H1 (cell line): ENCODE results near the gene TRIM15. TPM values are rescaled to one million over a fixed set of nuclear protein-coding genes. Genes with fewer than 3 reads are reported as not detected.

Source experiments
- CTCF ChIA-PET: fragments of 300-600 bp; sonication (Branson Sonifier 250); formaldehyde crosslinking; loops from one replicate; lab custom pipeline; 2021; ENCODE audit not compliant: partially characterized antibody; lab: Charles Lee
- POLR2A ChIA-PET: fragments of 300-600 bp; sonication (Branson Sonifier 250); formaldehyde crosslinking; loops from one replicate; lab custom pipeline; 2021; ENCODE audit warnings: inconsistent platforms; ENCODE audit not compliant: partially characterized antibody; lab: Charles Lee
- DNase-seq, 2 experiments: peaks; one replicate each; pipeline versions ENCODE4 v3.0.0 to v3.0.0-alpha.2; 2010 to 2022; ENCODE audit warnings: low spot score in 2 of 2, low read depth in 1 of 2, mixed read lengths in 1 of 2
- FAIRE-seq: peaks from 2 replicates; lab custom pipeline; 2011; peaks lifted over from hg19 to GRCh38; lab: Jason Lieb, UNC
- H2AFZ ChIP-seq: 2 replicates; pipeline ENCODE4 v1.8.1; 2012; ENCODE audit warnings: low read length, inconsistent platforms
- H2AK5ac ChIP-seq: 2 replicates; pipeline ENCODE4 v1.6.1; 2013; ENCODE audit warnings: low read depth, low read length
- H2BK120ac ChIP-seq: replicated peaks from 2 replicates; pipeline ENCODE3; 2013; ENCODE audit warnings: low read depth, low read length, inconsistent platforms
- H2BK12ac ChIP-seq: 2 replicates; pipeline ENCODE4 v1.6.1; 2013; ENCODE audit warnings: low read depth, low read length
- H2BK15ac ChIP-seq: 2 replicates; pipeline ENCODE4 v1.6.1; 2013; ENCODE audit warnings: low read length
- H2BK20ac ChIP-seq: 2 replicates; pipeline ENCODE4 v1.6.1; 2013; ENCODE audit warnings: low read length
- H2BK5ac ChIP-seq: 2 replicates; pipeline ENCODE4 v1.6.1; 2013; ENCODE audit warnings: low read depth, low read length
- H3K14ac ChIP-seq: 2 replicates; pipeline ENCODE4 v1.6.1; 2013; ENCODE audit warnings: inconsistent platforms; ENCODE audit not compliant: insufficient read length
- H3K18ac ChIP-seq: 2 replicates; pipeline ENCODE4 v1.6.1; 2013; ENCODE audit warnings: low read length; ENCODE audit errors: extremely low read depth
- H3K23ac ChIP-seq: 2 replicates; pipeline ENCODE4 v1.6.1; 2013; ENCODE audit warnings: inconsistent platforms; ENCODE audit not compliant: insufficient read length
- H3K23me2 ChIP-seq: 2 replicates; pipeline ENCODE4 v1.6.1; 2013; ENCODE audit warnings: low read depth, low read length
- H3K27ac ChIP-seq: 2 replicates; pipeline ENCODE4 v1.6.1; 2011; ENCODE audit warnings: low read depth, low read length, inconsistent platforms
- H3K27me3 ChIP-seq, 4 experiments: replicated peaks in 1 of 4; 1 replicate in 1 of 4; 2 replicates in 3 of 4; pipeline versions ENCODE4 v1.6.1 to v1.8.1; 2011 to 2013; ENCODE audit warnings: low read length in 3 of 4, mild to moderate bottlenecking in 3 of 4, inconsistent platforms in 2 of 4, mixed read lengths in 2 of 4, moderate library complexity in 1 of 4; ENCODE audit not compliant: control insufficient read depth in 3 of 4, insufficient read depth in 3 of 4; ENCODE audit errors: extremely low read depth in 1 of 4
- H3K36me3 ChIP-seq, 4 experiments: 2 replicates each; pipeline versions ENCODE4 v1.6.1 to v1.8.1; 2011 to 2013; ENCODE audit warnings: mild to moderate bottlenecking in 4 of 4, low read length in 3 of 4, moderate library complexity in 2 of 4, control low read depth in 1 of 4, inconsistent platforms in 1 of 4; ENCODE audit not compliant: insufficient read depth in 4 of 4, control insufficient read depth in 2 of 4
- H3K4ac ChIP-seq: replicated peaks from 2 replicates; pipeline ENCODE3; 2013; ENCODE audit warnings: low read length, low read depth, mixed read lengths, inconsistent platforms; ENCODE audit not compliant: insufficient read length
- H3K4me1 ChIP-seq, 4 experiments: replicated peaks in 1 of 4; 1 replicate in 1 of 4; 2 replicates in 3 of 4; pipeline versions ENCODE4 v1.6.1 to v1.8.1; 2011 to 2013; ENCODE audit warnings: low read length in 3 of 4, inconsistent platforms in 2 of 4, mixed read lengths in 1 of 4; ENCODE audit not compliant: insufficient read depth in 4 of 4, control insufficient read depth in 3 of 4
- H3K4me2 ChIP-seq, 2 experiments: 2 replicates each; pipeline versions ENCODE4 v1.6.1 to v1.8.1; 2011 to 2013; ENCODE audit warnings: low read depth in 2 of 2, low read length in 2 of 2, control low read depth in 1 of 2, inconsistent platforms in 1 of 2, mild to moderate bottlenecking in 1 of 2; ENCODE audit not compliant: insufficient read depth in 1 of 2
- H3K4me3 ChIP-seq, 4 experiments: fragments of 200-600, 300-600 bp in 1 of 4; sonication (generic), shearing (Covaris generic), sonication (Bioruptor Twin) in 1 of 4; 2 replicates each; pipeline versions ENCODE4 v1.5.1 to v1.8.1; 2011 to 2016; ENCODE audit warnings: low read length in 4 of 4, low read depth in 3 of 4, control low read depth in 2 of 4, inconsistent platforms in 2 of 4, mild to moderate bottlenecking in 2 of 4, mixed read lengths in 1 of 4, moderate library complexity in 1 of 4; ENCODE audit not compliant: insufficient read depth in 2 of 4; ENCODE audit errors: extremely low read depth in 1 of 4
- H3K56ac ChIP-seq: replicated peaks from 2 replicates; pipeline ENCODE3; 2013; ENCODE audit warnings: low read depth, mild to moderate bottlenecking, mixed read lengths, low read length, inconsistent platforms; ENCODE audit not compliant: insufficient read length
- H3K79me1 ChIP-seq: 2 replicates; pipeline ENCODE4 v1.6.1; 2013; ENCODE audit warnings: low read depth, low read length, control low read depth
- H3K79me2 ChIP-seq, 2 experiments: 2 replicates each; pipeline versions ENCODE4 v1.6.1 to v1.8.1; 2012 to 2013; ENCODE audit warnings: low read length in 2 of 2, mild to moderate bottlenecking in 2 of 2, inconsistent platforms in 1 of 2; ENCODE audit not compliant: insufficient read depth in 2 of 2, control insufficient read depth in 1 of 2
- H3K9ac ChIP-seq, 4 experiments: replicated peaks in 1 of 4; 1 replicate in 1 of 4; 2 replicates in 3 of 4; pipeline versions ENCODE4 v1.6.1 to v1.8.1; 2011 to 2013; ENCODE audit warnings: low read depth in 3 of 4, low read length in 3 of 4, control low read depth in 2 of 4, mild to moderate bottlenecking in 2 of 4, moderate library complexity in 2 of 4, inconsistent platforms in 1 of 4; ENCODE audit errors: extremely low read depth in 1 of 4
- H3K9me3 ChIP-seq, 2 experiments: 2 replicates each; pipeline versions ENCODE4 v1.6.1 to v1.8.1; 2012 to 2013; ENCODE audit warnings: mild to moderate bottlenecking in 2 of 2, moderate library complexity in 2 of 2, control low read depth in 1 of 2, inconsistent platforms in 1 of 2, low read depth in 1 of 2, low read length in 1 of 2, mixed read lengths in 1 of 2; ENCODE audit not compliant: insufficient read depth in 2 of 2
- H4K20me1 ChIP-seq, 2 experiments: replicated peaks in 1 of 2; 2 replicates each; pipeline versions ENCODE3 to v1.8.1; 2011 to 2013; ENCODE audit warnings: inconsistent platforms in 2 of 2, low read length in 2 of 2, mild to moderate bottlenecking in 1 of 2; ENCODE audit not compliant: insufficient read depth in 2 of 2, control insufficient read depth in 1 of 2
- H4K5ac ChIP-seq: 2 replicates; pipeline ENCODE4 v1.6.1; 2013; ENCODE audit warnings: low read length, low read depth, mixed read lengths, inconsistent platforms; ENCODE audit not compliant: insufficient read length
- H4K8ac ChIP-seq: 2 replicates; pipeline ENCODE4 v1.8.0; 2013; ENCODE audit warnings: mild to moderate bottlenecking, moderate library complexity, low read length, inconsistent platforms; ENCODE audit not compliant: insufficient read depth; ENCODE audit errors: extremely low read depth
- H4K91ac ChIP-seq: replicated peaks from 2 replicates; pipeline ENCODE3; 2013; ENCODE audit warnings: low read length, mixed read lengths, inconsistent platforms; ENCODE audit not compliant: insufficient read length
- CHD2 ChIP-seq: IDR thresholded peaks from 2 replicates; pipeline ENCODE4 v1.6.1; 2012; ENCODE audit warnings: low read length, improper control_type of control experiment
- KDM5A ChIP-seq: fragments of 200-600 bp; IDR thresholded peaks from 2 replicates; pipeline ENCODE4 v1.7.1; 2012; ENCODE audit warnings: mild to moderate bottlenecking, low read length, inconsistent platforms, mixed read lengths
- NRF1 ChIP-seq: IDR thresholded peaks from 2 replicates; pipeline ENCODE4 v1.6.1; 2011; ENCODE audit warnings: mild to moderate bottlenecking, low read depth, low read length, improper control_type of control experiment
- POU5F1 ChIP-seq: IDR thresholded peaks from 2 replicates; pipeline ENCODE4 v1.6.1; 2011; ENCODE audit warnings: low read depth, mild to moderate bottlenecking, low read length, moderate library complexity
- SIN3A ChIP-seq, 2 experiments: IDR thresholded peaks in 1 of 2; conservative IDR thresholded peaks in 1 of 2; 2 replicates each; pipeline ENCODE4 v1.6.1; 2011 to 2012; ENCODE audit warnings: low read length in 2 of 2, improper control_type of control experiment in 1 of 2, low read depth in 1 of 2, mild to moderate bottlenecking in 1 of 2
- SIX5 ChIP-seq: IDR thresholded peaks from 2 replicates; pipeline ENCODE4 v1.6.1; 2011; ENCODE audit warnings: mild to moderate bottlenecking, low read depth, low read length
- TBP ChIP-seq: IDR thresholded peaks from 2 replicates; pipeline ENCODE4 v1.6.1; 2011; ENCODE audit warnings: low read depth, low read length, improper control_type of control experiment
- ZNF274 ChIP-seq: IDR thresholded peaks from 2 replicates; pipeline ENCODE4 v1.7.0; 2012; ENCODE audit warnings: low read length, borderline replicate concordance; ENCODE audit errors: extremely low read depth
- WGBS, 2 experiments: shearing (Covaris generic) in 1 of 2; methylation state at CpG; one replicate each; pipeline versions ENCODE4 v1.1.6 to v1.1.7; 2013 to 2015; ENCODE audit warnings: low lambda C conversion rate in 2 of 2, mixed read lengths in 2 of 2, inconsistent platforms in 1 of 2, low coverage in 1 of 2, missing lambda C conversion rate in 1 of 2; ENCODE audit not compliant: insufficient replicate concordance in 2 of 2, insufficient coverage in 1 of 2, insufficient read length in 1 of 2; ENCODE audit errors: extremely low coverage in 1 of 2, missing lambda C conversion rate in 1 of 2; 5-methylcytosine and 5-hydroxymethylcytosine counted together
- polyA plus RNA-seq, 7 experiments: library from polyadenylated mRNA; depleted of rRNA in 3 of 7; stranded (reverse) in 5 of 7; unstranded in 2 of 7; fragments of >200 nt in 5 of 7; fragments of 200-250 nt in 2 of 7; gene quantifications; 1 replicate in 5 of 7; 2 replicates in 1 of 7; 4 replicates in 1 of 7; pipeline versions ENCODE4 v1.2.1 to v1.2.3, GENCODE V29; 2011 to 2013; ENCODE audit warnings: missing spikeins in 2 of 7, mixed read lengths in 2 of 7
- total RNA-seq: library from RNA; stranded (reverse); fragmentation: NEBNext Ultra II Directional; extraction: Animal tissue kit (Norgen Biotek cat#: 25700); gene quantifications from 2 replicates; pipeline ENCODE4 v1.2.1, GENCODE V29; 2021
- TF ChIP-seq, protein P1 (sequence below): IDR thresholded peaks from 2 replicates; pipeline ENCODE4 v1.6.1; 2012; ENCODE audit warnings: inconsistent platforms

TRIM15 gene
- total and polyA plus RNA-seq, 2 of the 8 experiments (the other 6 are each of a cell fraction or from before 2014, with no cell fraction given) = 0.18 to 0.48 TPM

- H2AFZ ChIP-seq = peak overlapping the region; percentile 90; the same call in 1 of the 2 replicates
- no peaks in the 10 kb centered on the region for H3K79me2 ChIP-seq
- 90% methylated on average over 11 of the region's 12 CpGs; no CpG with 5 or more reads in 1 of the 2 experiments for WGBS, 2 experiments
- H3K4ac ChIP-seq = no peak overlapping the region
- H2BK20ac ChIP-seq = no peak overlapping the region
- TF ChIP-seq, protein P1, sequence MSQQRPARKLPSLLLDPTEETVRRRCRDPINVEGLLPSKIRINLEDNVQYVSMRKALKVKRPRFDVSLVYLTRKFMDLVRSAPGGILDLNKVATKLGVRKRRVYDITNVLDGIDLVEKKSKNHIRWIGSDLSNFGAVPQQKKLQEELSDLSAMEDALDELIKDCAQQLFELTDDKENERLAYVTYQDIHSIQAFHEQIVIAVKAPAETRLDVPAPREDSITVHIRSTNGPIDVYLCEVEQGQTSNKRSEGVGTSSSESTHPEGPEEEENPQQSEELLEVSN = no peak
- TF ChIP-seq KDM5A (no peak), CHD2 (no peak), ZNF274 (no peak), POU5F1 (no peak), SIX5 (no peak), TBP (no peak), NRF1 (no peak), SIN3A (conservative IDR thresholded peaks at IDR 0.05 in 1 of 2, IDR thresholded peaks at IDR 0.05 in 1 of 2; ENCODE audit: low read depth in 1 of 2, low read length in 2 of 2) (no peak)
- no peaks in the 10 kb centered on the region for H3K79me1 ChIP-seq
- H3K27me3 ChIP-seq = peaks cover 0 to 4% (median 1%) of the 10 kb centered on the region in 4 experiments; a peak in 3 of 7 replicates
- no peak overlapping the region for H3K4me3 ChIP-seq
- H3K9me3 ChIP-seq = no peaks in the 10 kb centered on the region
- H2AK5ac ChIP-seq = no peak overlapping the region
- no peak overlapping the region for H2BK12ac ChIP-seq
- no peaks in the 10 kb centered on the region for H3K36me3 ChIP-seq
- H2BK5ac ChIP-seq = no peak overlapping the region
- no peak overlapping the region for H4K5ac ChIP-seq
- H3K4me1 ChIP-seq = peaks cover 0 to 4% (median 2%) of the 10 kb centered on the region in 4 experiments; a peak in 1 of 7 replicates
- no peak overlapping the region for H4K8ac ChIP-seq
- H4K91ac ChIP-seq = no peak overlapping the region
- no peaks in the 10 kb centered on the region for H3K23me2 ChIP-seq
- DNase-seq (no peak), FAIRE-seq (no peak)
- CTCF ChIA-PET = interaction anchor here (0.6 kb wide), 1 partner anchor 60 kb away, joined by 3 read pairs; no protein-coding TSS in a partner anchor
- no peaks in the 10 kb centered on the region for H4K20me1 ChIP-seq
- POLR2A ChIA-PET = no interaction called here
- H3K27ac ChIP-seq = no peak overlapping the region
- no peak overlapping the region for H3K9ac ChIP-seq
- no peak overlapping the region for H2BK15ac ChIP-seq
- no peak overlapping the region for H2BK120ac ChIP-seq
- H3K14ac ChIP-seq = no peak overlapping the region
- H3K18ac ChIP-seq = no peak overlapping the region
- no peak overlapping the region for H3K4me2 ChIP-seq
- H3K23ac ChIP-seq = no peak overlapping the region
- no peak overlapping the region for H3K56ac ChIP-seq
Measured at GRCh38 chr6:30162265-30163089, 869 bp upstream of the TRIM15 start.
